GM12874 (cell line): ENCODE data around the gene CD320.

Experiments
- CTCF ChIP-seq: IDR thresholded peaks from 2 replicates; pipeline ENCODE4 v1.5.1; 2011; ENCODE audit warnings: low read depth, mild to moderate bottlenecking, control low read depth, low read length, moderate library complexity; ENCODE audit not compliant: insufficient read depth

The CD320 gene

GRCh38 chr19:8262431-8262830 lies 45.7 kb downstream of the CD320 start:
- no peak for TF ChIP-seq CTCF

- no peak for TF ChIP-seq CTCF
These were observed 46.3 kb downstream of the CD320 start for GRCh38 chr19:8261881-8262280.

GRCh38 chr19:8261347-8261746 lies 46.8 kb downstream of the CD320 start:
- no peak for TF ChIP-seq CTCF

GRCh38 chr19:8259922-8260247 lies 48.3 kb downstream of the CD320 start:
- TF ChIP-seq CTCF: no peak

GRCh38 chr19:8259142-8259921 lies 48.8 kb downstream of the CD320 start:
- no peak for TF ChIP-seq CTCF

GRCh38 chr19:8257052-8257443 lies 51.1 kb downstream of the CD320 start:
- TF ChIP-seq CTCF: no peak

GRCh38 chr19:8256276-8257051 lies 51.7 kb downstream of the CD320 start:
- no peak for TF ChIP-seq CTCF
